ENCODE measurements around the gene C10orf143.
"Not testable (repeated sequence)": the region's sequence is repeated elsewhere in the genome, so short reads cannot be mapped to it uniquely, and the experiment has no call there.

The C10orf143 gene

DNA sequence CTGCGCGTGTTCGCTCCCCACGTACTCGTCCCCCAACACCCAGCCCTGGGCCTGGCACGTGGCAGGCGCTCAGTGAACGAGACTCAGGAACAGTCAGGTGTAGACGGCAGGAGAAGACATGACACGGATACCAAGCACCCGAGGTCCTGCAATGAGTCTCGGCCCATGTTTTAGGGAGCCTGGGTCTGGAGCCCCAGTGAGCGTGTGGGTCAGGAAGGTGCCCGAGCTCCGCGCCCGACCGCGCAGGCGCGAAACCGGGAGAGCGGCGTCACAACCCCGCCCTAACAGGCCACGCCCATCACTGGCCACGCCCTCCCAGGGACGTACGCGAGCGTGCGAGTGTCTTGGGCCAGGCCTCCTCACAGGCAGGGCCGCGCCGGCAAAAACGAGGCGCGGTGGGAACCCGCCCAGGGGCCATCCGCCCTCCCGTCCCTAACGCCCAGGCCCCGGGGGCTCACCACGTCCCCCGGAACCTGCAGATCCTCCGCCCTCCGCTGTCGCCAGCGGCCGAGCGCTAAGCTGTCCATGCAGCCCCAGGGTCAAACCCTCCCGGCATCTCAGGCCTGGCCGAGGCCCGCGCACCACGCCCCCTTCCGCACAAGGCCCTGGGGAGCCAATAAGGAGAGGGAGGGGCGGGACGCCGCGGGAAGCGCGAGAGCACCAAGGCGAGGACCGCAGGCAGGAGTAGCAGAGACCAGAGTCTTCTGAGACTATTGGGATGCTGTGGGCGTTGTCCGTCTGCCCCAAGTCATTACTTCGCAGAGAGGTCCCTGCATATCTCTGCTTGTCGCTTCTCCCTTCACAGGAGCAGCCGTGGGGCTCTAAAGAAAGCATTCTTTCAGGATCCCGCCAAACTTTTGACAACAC lies at the start of gene C10orf143:
TSS of gene C10orf143 (minus strand) at position 585 of the 867 bp plus-strand sequence. CDS start at position 527, 58 bp downstream.
- H3K4me3 ChIP-seq (ENCODE audit: low read depth, low read length), result peak within 1 kb of the TSS; percentile 92

DNA sequence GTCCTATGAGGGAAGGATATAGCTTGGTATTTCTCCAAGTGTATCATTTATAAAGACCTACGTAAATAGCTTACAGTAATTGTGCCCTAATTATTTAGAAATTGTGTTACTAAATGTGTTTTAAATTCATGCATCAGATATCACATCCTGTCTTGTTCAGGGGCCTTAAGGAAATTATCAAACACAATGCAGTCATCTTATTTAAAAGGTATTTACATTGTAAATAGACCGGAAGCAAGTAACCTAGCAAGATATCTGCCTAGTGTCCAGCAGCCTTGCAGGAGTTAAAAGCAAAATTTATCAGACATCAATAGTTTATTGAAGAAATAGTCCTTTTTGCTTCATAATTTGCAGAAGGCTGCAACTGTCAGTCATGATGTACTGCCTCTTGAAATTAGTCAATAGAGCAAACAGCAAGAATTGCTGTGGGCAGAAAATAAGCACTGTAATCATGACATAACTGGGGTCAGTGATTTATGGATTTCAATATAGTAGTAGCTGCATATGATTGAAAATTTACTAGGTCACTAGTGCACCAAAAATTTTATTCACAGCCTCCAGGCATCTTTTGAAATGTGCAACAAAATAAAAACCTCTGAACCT lies 48.7 kb upstream of the C10orf143 start:
- no peak for DNase-seq (ENCODE audit: low read depth)
- no peak overlapping the region for H3K4me3 ChIP-seq (ENCODE audit: low read depth, low read length)

More for the DNA sequence above, at the start of gene C10orf143:
- DNase-seq (ENCODE audit: low read depth), result peak; percentile 93

DNA sequence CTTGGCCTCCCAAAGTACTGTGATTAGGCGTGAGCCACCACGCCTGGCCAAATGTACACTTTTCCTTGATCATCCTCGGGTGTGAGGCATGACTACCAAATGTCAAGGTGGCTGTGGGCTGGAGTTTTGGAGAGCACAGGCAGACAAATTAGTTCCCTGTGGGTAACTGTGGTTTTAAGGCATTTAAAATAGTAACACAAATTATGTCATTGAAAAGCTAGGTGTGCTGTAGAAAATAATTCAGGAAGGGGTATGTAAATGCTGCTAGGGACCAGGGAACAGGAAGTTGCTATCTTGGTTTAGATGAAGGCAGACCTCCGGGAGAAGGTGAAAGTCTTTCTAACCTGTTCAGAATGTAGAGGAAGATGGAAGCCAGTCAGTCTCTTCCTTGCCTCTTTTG lies 35.4 kb upstream of the C10orf143 start:
- H3K4me3 ChIP-seq (ENCODE audit: low read depth, low read length), result no peak overlapping the region
- no peak for DNase-seq (ENCODE audit: low read depth)

DNA sequence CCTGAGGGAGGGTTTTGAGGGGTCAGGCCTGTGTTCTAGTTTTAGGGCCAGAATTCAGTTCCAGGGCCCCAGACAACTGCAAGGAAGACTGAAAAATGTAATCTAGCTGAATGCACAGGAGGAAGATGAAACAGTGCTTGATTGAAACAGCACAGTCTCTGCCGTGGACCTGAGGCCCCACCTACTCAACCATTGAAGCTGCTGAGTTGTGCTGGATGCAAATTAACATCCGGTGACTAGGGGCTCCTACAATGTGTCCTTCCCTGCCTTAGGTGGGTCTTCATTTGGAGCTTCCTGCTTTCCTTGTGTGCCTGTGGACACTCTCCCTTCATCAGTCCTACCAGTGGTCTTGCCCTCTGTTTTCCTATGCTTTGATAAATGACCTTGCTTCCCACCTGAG lies 31.2 kb upstream of the C10orf143 start:
- no peak for DNase-seq (ENCODE audit: low read depth)
- H3K4me3 ChIP-seq (ENCODE audit: low read depth, low read length), result no peak overlapping the region

DNA sequence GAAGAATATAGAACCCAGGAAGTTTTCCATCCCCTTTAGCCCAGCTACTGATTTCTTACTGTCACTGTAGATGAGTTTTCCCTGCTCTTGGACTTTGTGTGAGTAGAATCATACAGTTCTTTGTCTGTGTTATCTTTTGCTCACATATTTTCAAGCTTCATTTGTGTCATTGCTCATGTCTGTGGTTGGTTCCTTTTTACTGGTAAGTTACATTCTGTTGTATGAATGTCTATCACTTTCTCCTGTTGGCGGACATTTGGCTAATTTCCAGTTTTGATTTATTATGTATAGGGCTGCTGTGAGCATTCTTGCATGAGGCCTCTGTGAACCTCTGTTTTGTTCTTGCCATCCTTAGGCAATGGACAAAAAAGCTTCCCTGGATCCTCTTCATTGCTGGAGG lies 30.8 kb upstream of the C10orf143 start:
- no peak for DNase-seq (ENCODE audit: low read depth)
- H3K4me3 ChIP-seq (ENCODE audit: low read depth, low read length), result no peak overlapping the region

DNA sequence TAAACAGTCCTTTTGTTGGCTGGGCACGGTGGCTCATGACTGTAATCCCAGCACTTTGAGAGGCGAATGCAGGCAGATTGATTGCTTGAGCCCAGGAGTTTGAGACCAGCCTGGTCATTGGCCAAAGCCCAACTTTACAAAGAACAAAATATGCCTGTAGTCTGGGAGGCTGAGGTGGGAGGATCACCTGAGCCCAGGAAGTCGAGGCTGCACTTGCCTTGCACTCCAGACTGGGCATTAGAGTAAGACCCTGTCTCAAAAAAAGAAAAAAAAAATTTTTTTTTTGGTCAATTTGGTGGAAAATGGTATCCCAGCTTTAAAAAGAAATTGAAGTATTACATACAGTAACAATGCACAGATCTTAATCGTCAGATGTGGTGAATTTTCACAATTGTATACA lies 30.4 kb upstream of the C10orf143 start:
- no peak for DNase-seq (ENCODE audit: low read depth)
- no peak overlapping the region for H3K4me3 ChIP-seq (ENCODE audit: low read depth, low read length)

DNA sequence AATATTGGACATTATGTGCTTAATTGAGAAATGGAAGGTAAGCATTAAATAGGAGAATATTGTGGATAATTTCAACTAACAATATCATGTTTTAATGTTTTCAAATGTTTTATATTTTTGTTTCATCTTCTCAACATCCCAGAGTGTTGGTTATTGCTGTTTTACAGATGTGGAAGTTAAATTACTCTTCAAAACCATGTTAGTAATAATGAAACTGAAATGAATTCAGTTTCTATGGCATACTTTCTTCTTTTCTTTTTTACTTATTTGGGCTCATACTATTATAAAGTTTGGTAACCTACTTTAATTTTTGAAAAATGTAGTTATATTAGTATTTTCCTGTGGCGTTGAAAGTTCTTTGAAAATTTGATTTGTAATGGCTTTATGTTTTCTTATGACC lies 29.8 kb upstream of the C10orf143 start:
- H3K4me3 ChIP-seq (ENCODE audit: low read depth, low read length), result no peak overlapping the region
- DNase-seq (ENCODE audit: low read depth), result no peak

DNA sequence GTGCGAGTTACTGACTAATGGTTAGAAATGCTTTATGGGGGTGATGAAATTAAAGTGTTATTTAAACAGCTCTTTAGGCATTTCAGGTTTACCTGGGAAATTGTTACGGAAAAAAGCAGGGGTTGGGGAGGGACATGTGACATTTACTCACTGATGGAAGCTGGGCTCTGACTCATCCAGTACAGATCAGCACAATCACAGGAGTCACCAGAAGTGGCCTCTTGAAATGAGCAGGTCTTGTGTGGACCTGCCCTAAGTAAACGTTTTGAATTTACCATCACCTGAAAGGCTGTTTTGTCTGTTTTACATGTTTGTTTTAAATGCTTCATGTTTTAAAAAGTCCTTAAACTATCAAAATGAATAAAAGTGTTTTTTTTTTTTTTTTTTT lies 27.8 kb upstream of the C10orf143 start:
- no peak for DNase-seq (ENCODE audit: low read depth)
- no peak overlapping the region for H3K4me3 ChIP-seq (ENCODE audit: low read depth, low read length)

DNA sequence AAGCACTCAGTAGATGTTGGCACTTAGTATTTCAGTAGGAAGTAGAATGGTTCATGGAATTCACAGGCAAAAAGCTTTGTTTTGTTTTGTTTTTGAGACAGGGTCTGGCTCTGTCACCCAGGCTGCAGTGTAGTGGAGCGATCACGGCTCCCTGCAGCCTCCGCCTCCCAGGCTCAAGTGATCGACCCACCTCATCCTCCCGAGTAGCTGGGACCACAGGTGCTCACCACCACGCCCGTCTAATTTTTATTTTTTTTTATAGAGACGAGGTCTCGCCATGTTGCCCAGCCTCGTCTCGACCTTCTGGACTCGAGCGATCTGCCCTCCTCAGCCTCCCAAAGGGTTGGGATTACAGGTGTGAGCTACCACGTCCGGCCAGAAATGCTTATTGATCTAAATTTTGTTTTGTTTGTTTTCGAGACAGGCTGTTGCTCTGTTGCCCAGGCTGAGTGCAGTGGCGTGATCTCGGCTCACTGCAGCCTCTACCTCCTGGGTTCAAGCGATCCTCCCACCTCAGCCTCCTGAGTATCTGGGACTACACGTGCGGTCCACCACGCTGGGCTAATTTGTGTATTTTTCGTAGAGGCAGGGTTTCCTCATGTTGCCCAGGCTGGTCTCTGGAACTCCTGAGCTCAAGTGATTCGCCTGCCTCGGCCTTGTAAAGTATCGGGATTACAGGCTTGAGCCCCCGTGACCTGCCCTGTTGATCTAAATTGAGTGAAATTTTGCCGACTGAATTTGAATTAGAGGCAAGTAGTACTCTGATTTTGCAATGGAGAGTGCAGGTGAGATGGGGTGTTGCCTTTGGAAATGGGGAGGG lies 27.2 kb upstream of the C10orf143 start:
- DNase-seq (ENCODE audit: low read depth), result no peak
- H3K4me3 ChIP-seq (ENCODE audit: low read depth, low read length), result peak overlapping the region; percentile 81

DNA sequence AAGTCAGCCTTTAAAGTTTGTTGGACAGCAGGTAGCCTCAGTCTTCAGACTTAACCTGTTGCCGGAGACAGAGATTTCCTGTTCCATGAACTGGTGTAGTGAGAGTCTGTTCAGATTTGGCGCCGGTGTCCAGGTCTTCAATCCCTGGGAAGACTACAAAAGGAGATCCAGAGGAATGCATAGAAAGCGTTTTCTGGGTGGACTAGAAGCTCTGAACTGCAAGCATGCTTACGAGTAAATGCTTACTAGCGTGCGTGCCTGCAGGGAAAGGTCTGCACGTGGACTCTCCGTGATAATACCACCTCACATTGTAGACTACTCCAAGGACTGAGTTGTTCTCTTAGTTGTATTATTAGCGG lies 26.4 kb upstream of the C10orf143 start:
- H3K4me3 ChIP-seq (ENCODE audit: low read depth, low read length), result peak overlapping the region; percentile 81
- DNase-seq (ENCODE audit: low read depth), result no peak

DNA sequence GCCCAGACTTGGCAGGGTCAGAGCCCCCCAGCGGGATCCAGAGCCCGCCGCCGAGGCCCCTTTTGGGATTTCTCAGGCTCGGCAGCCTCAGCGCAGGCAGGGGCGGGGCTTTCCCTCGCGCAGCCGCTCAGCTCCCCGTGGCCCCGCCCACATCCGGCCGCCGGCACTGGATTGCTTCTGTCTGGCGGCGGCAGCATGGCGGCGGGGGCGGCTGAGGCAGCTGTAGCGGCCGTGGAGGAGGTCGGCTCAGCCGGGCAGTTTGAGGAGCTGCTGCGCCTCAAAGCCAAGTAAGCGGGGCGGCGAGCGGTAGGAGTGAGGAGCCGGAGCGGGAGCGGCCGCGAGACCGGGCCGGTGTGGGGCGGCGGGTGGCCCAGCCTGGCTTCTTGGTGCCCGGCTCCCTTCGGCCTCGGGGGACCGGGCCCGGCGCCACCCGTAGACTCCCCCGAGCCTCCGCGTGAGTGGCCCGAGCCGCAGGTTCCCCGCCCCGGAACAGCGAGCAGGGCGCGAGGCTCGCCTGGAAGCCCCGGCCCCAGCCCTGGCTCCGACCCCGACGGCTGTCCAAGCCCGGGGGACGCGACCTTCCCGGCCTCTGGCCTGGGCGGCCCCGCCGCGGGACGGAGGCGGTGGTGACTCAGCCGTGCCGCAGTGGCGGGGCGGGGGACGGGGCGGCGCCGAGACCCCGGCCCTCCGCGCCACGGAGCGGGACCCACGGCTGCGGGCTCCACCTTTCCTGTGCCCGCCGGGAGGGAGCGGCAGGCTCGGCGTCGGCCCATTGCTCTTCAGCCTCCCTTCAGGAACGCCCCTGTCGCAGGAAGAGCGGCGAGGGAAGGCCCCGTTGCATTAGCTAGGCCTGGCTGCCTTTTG lies 25.8 kb upstream of the C10orf143 start, which contains the start of gene GLRX3:
TSS of gene GLRX3 (plus strand) at position 166 of the 864 bp plus-strand sequence. CDS start at position 196, 30 bp downstream.
- DNase-seq (ENCODE audit: low read depth), result peak; percentile 41
- H3K4me3 ChIP-seq (ENCODE audit: low read depth, low read length), result peak within 1 kb of the TSS; percentile 81

DNA sequence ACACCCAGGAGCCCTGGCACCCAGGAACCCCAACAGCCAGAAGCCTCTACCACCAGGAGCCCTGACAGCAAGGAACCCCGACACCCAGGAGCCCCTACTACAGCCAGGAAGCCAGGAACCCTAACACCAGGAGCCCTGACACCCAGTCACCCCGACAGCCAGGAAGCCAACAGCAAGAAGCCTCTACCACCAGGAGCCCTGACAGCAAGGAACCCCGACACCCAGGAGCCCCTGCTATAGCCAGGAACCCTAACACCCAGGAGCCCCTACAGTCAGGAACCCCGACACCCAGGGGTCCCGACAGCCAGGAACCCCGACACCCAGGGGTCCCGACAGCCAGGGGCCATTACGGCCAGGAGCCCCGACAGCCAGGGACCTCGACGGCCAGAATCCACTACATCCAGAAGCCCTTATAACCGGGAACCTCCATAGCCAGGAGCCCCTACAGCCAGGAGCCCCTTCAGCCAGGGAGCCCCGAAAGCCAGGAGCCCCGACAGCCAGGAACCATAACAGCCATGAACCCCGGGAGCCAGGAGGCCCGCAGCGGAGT lies 25.1 kb upstream of the C10orf143 start:
- H3K4me3 ChIP-seq (ENCODE audit: low read depth, low read length), result peak overlapping the region; percentile 81
- no peak for DNase-seq (ENCODE audit: low read depth)

DNA sequence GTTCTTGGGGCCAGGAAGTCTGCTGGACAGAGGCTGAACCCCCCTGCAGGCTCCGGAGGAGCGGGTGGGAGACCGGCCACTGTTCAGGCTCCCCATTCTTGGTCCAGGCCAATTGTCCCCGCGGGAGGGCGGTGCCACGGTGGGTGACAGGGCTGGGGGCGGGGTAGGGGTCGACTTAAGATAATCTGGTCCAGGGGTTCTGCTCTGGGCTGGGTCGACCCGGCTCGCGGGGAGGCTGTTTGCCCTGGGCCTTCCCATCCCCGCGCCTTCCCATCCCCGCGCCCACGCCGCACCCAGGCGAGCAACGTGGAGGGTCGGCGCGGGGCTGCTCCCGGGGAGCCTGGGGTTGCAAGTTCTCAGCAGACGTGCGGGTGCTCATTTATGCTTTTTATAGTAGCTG lies 18.3 kb upstream of the C10orf143 start:
- H3K4me3 ChIP-seq (ENCODE audit: low read depth, low read length), result no peak overlapping the region
- no peak for DNase-seq (ENCODE audit: low read depth)

DNA sequence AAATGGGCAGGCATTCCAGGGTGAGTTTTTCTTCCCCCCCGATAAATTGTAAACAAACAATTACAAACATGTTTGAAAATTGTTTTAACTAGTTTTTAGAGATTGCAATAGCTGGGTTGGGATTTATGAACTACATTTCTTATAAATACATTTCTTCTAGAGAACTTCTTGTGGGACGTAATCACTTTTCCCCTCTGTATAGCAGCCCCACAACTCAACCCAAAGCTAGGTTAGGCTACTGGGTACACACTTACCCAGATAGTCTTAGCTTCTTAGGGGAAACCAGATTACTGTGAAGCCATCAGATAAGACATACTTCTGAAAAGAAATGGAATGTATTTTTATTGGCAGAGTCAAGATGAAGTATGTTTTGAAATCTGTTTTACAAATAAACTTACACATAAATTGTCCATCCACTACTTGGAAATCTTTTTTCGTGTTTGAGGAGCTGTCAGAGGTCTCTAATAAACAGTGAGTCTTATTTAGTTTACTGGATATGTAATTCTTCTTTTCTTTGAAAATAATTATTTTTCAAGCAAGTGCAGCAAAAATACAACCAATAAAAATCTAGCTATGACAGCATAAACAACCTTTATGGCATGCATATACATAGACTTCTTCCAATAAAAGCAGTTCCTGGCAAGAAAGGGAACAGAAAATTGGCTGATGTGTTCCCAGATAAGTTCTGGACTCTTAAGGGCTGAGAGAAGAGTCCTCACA lies 17.6 kb upstream of the C10orf143 start:
- no peak for DNase-seq (ENCODE audit: low read depth)
- no peak overlapping the region for H3K4me3 ChIP-seq (ENCODE audit: low read depth, low read length)

DNA sequence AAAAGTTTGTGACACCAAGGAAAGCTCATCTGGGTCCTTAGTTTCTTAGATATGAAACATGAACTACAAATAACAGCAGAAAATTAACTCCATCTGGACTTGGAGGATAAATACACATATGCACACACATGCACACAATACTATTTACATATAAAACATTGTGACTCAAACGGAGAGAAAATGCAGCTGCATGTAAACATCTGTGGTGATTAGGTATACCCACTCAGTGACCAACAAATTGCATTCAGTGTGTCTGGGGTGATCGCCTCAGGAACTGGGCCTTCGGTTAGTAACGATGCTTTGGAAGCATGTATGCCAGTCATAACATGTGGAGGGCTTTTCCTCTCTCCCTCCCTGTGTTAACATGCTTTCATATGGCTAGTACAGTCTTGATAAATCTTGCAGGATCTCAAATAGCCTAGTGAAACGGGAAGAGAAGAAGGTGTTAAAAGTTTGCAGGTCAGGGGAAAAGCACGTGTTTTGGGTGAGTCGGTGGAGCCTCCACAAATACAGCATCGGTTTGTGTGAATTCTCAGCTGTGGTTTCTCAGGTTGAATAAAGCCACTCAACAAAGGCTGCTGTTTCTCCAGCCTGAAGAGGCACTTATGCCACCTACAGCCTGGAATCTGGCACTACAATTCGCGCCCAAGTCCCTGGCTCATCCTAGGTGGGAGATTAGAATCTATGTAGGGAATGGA lies 16.9 kb upstream of the C10orf143 start:
- H3K4me3 ChIP-seq (ENCODE audit: low read depth, low read length), result no peak overlapping the region
- DNase-seq (ENCODE audit: low read depth), result peak; percentile 19

DNA sequence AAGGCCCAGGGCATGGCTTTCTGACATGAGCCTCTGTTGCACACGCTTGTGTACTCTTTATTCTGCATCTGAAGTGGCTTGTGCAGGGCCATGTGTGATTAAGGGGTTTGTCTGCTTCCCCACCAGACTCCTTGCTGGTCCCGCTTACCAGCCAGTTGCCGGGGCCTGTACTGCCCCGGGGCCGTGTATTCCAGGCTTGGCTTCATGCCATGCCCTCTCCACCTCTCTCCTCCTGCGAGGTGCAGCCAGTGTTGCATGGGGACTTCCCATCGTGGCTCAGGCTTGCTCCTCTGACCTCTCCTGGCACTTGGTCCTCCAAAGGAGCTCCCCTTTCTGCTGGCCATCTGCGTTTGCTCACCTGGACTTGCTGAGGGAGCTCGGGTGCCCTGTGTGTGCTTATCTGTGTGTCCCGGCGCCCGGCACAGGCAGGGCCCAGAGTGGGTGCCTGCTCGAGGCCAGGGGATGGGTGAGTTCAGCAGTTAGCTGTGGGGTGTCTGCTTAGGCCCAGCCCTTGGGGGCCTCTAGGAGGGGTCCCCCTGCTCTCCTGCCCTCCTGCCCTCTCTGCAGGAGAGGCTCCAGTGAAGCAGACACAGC lies 11.0 kb upstream of the C10orf143 start:
- H3K4me3 ChIP-seq (ENCODE audit: low read depth, low read length), result no peak overlapping the region
- DNase-seq (ENCODE audit: low read depth), result no peak

DNA sequence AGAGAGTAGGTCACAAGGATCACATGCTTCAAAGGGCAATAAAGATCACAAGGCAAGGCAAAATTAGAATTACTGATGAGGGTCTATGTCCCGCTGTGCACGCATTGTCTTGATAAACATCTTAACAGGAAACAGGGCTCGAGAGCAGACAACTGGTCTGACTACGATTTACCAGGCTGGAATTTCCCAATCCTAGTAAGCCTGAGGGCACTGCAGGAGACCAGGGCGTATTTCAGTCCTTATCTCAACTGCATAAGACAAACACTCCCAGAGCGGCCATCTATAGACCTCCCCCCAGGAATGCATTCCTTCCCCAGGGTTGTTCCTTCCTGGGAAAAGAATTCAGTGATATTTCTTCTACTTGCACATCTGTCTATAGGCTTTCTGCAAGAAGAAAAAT lies 6.9 kb upstream of the C10orf143 start:
- not testable (repeated sequence) for H3K4me3 ChIP-seq (ENCODE audit: low read depth, low read length); DNase-seq (ENCODE audit: low read depth)
